GM23338 (cell line): ENCODE data around the gene UQCC2. TPM values are rescaled to one million over a fixed set of nuclear protein-coding genes. Genes with fewer than 3 reads are reported as not detected.

ENCODE experiments used
- ATAC-seq: fragments of 200-7000 bp; cut with Tn5 transposase; 3 replicates; pipeline ENCODE4 v1.9.1; 2020
- DNase-seq: peaks from one replicate; pipeline ENCODE4 v3.0.0-alpha.2; 2015; ENCODE audit warnings: low spot score
- H2AFZ ChIP-seq: fragments of 200-600 bp; sonication (generic); 2 replicates; pipeline ENCODE4 v1.8.0; 2016; ENCODE audit warnings: antibody characterized with exemption, mild to moderate bottlenecking, moderate library complexity
- H3F3A ChIP-seq: fragments of 200-600 bp; sonication (generic); replicated peaks from 2 replicates; pipeline ENCODE4 v1.8.0; 2017; ENCODE audit warnings: antibody characterized with exemption, mixed run types, low read depth
- H3K27ac ChIP-seq: fragments of 200-600 bp; sonication (generic); 2 replicates; pipeline ENCODE4 v1.6.1; 2016; ENCODE audit warnings: low read depth
- H3K27me3 ChIP-seq: fragments of 200-600 bp; sonication (generic); 2 replicates; pipeline ENCODE4 v1.8.0; 2016; ENCODE audit warnings: mild to moderate bottlenecking, mixed run types, moderate library complexity; ENCODE audit not compliant: insufficient read depth
- H3K36me3 ChIP-seq: fragments of 200-600 bp; sonication (generic); 2 replicates; pipeline ENCODE4 v1.8.0; 2016; ENCODE audit warnings: mild to moderate bottlenecking; ENCODE audit not compliant: insufficient read depth
- H3K4me1 ChIP-seq: fragments of 200-600 bp; sonication (generic); 2 replicates; pipeline ENCODE4 v1.8.0; 2016; ENCODE audit warnings: mild to moderate bottlenecking, moderate library complexity; ENCODE audit not compliant: insufficient read depth
- H3K4me2 ChIP-seq: fragments of 200-600 bp; sonication (generic); 2 replicates; pipeline ENCODE4 v1.7.1; 2017; ENCODE audit warnings: mixed run types
- H3K4me3 ChIP-seq: fragments of 200-600 bp; sonication (generic); 2 replicates; pipeline ENCODE4 v1.6.1; 2016; ENCODE audit warnings: mixed run types
- H3K79me2 ChIP-seq: fragments of 200-600 bp; sonication (generic); replicated peaks from 2 replicates; pipeline ENCODE4 v1.8.0; 2017; ENCODE audit warnings: mild to moderate bottlenecking; ENCODE audit not compliant: insufficient read depth
- H3K9me2 ChIP-seq: fragments of 200-600 bp; sonication (generic); 2 replicates; pipeline ENCODE4 v1.8.0; 2017; ENCODE audit not compliant: insufficient read depth
- H4K20me1 ChIP-seq: fragments of 200-600 bp; sonication (generic); replicated peaks from 2 replicates; pipeline ENCODE4 v1.8.0; 2017; ENCODE audit warnings: mild to moderate bottlenecking; ENCODE audit not compliant: insufficient read depth
- H3K27ac Mint-ChIP-seq: 2 replicates; pipeline ENCODE4 v1.8.0; 2020; ENCODE audit warnings: inconsistent platforms, mild to moderate bottlenecking, moderate library complexity, mixed read lengths
- H3K27me3 Mint-ChIP-seq: 3 replicates; pipeline ENCODE4 v1.8.0; 2022; ENCODE audit warnings: low read depth, mild to moderate bottlenecking, moderate library complexity, mixed read lengths, inconsistent platforms; ENCODE audit not compliant: insufficient read depth, poor library complexity
- H3K36me3 Mint-ChIP-seq: 3 replicates; pipeline ENCODE4 v1.8.0; 2021; ENCODE audit warnings: low read depth, mild to moderate bottlenecking, inconsistent platforms, moderate library complexity, mixed read lengths
- H3K4me1 Mint-ChIP-seq: 3 replicates; pipeline ENCODE4 v1.8.0; 2020; ENCODE audit warnings: mild to moderate bottlenecking, inconsistent platforms, mixed read lengths
- H3K4me3 Mint-ChIP-seq: 3 replicates; pipeline ENCODE4 v1.8.0; 2021; ENCODE audit warnings: moderate library complexity, mild to moderate bottlenecking, inconsistent platforms, mixed read lengths
- H3K9me3 Mint-ChIP-seq: 3 replicates; pipeline ENCODE4 v1.8.0; 2020; ENCODE audit warnings: moderate library complexity, mild to moderate bottlenecking, inconsistent platforms, mixed read lengths
- ETS1 ChIP-seq: IDR thresholded peaks from 2 replicates; pipeline ENCODE4 v1.6.1; 2016; ENCODE audit warnings: antibody characterized with exemption
- EZH2 ChIP-seq: fragments of 200-600 bp; sonication (generic); IDR thresholded peaks from one replicate; pipeline ENCODE4 v1.8.0; 2017; ENCODE audit warnings: antibody characterized with exemption, mild to moderate bottlenecking, low read depth; ENCODE audit not compliant: unreplicated experiment
- JUNB ChIP-seq: IDR thresholded peaks from one replicate; pipeline ENCODE4 v1.6.1; 2016; ENCODE audit warnings: antibody characterized with exemption; ENCODE audit not compliant: unreplicated experiment
- NANOG ChIP-seq: IDR thresholded peaks from 2 replicates; pipeline ENCODE4 v1.6.1; 2016; ENCODE audit warnings: antibody characterized with exemption, borderline replicate concordance
- REST ChIP-seq: IDR thresholded peaks from one replicate; pipeline ENCODE4 v1.6.1; 2018; ENCODE audit warnings: antibody characterized with exemption; ENCODE audit not compliant: unreplicated experiment
- STAT1 ChIP-seq: IDR thresholded peaks from one replicate; pipeline ENCODE4 v1.6.1; 2016; ENCODE audit warnings: antibody characterized with exemption; ENCODE audit not compliant: unreplicated experiment
- ZNF462 ChIP-seq: fragments of 250-450 bp; sonication (Bioruptor Pico); IDR thresholded peaks from 2 replicates; pipeline ENCODE4 v1.5.0; 2020; ENCODE audit warnings: mild to moderate bottlenecking, moderate library complexity
- polyA plus RNA-seq: library from polyadenylated mRNA; unstranded; fragments of >200 nt; fragmentation: Nextera tagmentation; extraction: Ambion mirVana; gene quantifications from 2 replicates; pipeline ENCODE4 v1.2.1, GENCODE V29; 2016
- total RNA-seq: library from RNA; depleted of rRNA; stranded (reverse); fragments of >200 nt; shearing (Covaris generic); gene quantifications from 2 replicates; pipeline ENCODE4 v1.2.3, GENCODE V29; 2014
- TF ChIP-seq, protein P1 (sequence below), 2 experiments: fragments of 200-600 bp in 1 of 2; sonication (generic) in 1 of 2; conservative IDR thresholded peaks; 2 replicates each; pipeline versions ENCODE4 v1.5.1 to v1.6.1; 2016 to 2017; ENCODE audit warnings: antibody characterized with exemption in 2 of 2, low read depth in 2 of 2, mild to moderate bottlenecking in 2 of 2, moderate library complexity in 1 of 2

Gene UQCC2
- total and polyA plus RNA-seq, 2 experiments from 2014 or later: 48.9 to 379 TPM

DNA sequence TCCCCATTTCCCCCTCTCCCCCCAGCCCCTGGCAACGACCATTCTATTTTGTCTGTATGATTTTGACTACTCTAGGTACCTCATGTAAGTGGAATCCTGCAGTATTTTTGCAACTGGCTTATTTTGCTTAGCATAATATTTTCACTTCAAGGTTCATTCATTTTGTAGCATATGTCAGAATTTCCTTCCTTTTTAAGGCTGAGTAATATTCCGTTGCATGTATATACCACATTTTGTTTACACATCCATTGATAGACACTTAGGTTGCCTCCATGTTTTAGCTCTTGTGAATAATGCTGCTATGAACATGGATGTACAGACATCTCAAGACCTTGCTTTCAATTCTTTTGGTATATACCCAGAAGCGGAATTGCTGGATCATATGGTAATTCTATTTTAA is 1.4 kb upstream of the UQCC2 start (continued):
- TF ChIP-seq, protein P1, sequence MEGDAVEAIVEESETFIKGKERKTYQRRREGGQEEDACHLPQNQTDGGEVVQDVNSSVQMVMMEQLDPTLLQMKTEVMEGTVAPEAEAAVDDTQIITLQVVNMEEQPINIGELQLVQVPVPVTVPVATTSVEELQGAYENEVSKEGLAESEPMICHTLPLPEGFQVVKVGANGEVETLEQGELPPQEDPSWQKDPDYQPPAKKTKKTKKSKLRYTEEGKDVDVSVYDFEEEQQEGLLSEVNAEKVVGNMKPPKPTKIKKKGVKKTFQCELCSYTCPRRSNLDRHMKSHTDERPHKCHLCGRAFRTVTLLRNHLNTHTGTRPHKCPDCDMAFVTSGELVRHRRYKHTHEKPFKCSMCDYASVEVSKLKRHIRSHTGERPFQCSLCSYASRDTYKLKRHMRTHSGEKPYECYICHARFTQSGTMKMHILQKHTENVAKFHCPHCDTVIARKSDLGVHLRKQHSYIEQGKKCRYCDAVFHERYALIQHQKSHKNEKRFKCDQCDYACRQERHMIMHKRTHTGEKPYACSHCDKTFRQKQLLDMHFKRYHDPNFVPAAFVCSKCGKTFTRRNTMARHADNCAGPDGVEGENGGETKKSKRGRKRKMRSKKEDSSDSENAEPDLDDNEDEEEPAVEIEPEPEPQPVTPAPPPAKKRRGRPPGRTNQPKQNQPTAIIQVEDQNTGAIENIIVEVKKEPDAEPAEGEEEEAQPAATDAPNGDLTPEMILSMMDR (conservative IDR thresholded peaks at IDR 0.05; ENCODE audit: low read depth in 2 of 2): no peak

- Mint-ChIP-seq H3K27me3 (peaks cover 14% of the 10 kb centered on the region), H3K9me3 (no peaks in the 10 kb centered on the region), H3K27ac (no peak overlapping the region; the same call in 1 of the 2 replicates), H3K36me3 (peaks cover 40% of the 10 kb centered on the region), H3K4me1 (peaks cover 45% of the 10 kb centered on the region), H3K4me3 (peak overlapping the region; percentile 88)
- DNase-seq (no peak), ATAC-seq (no peak)
- peaks cover 13% of the 10 kb centered on the region for H3K79me2 ChIP-seq
- peak overlapping the region; percentile 80 for H3K4me2 ChIP-seq
- H3F3A ChIP-seq: no peaks in the 10 kb centered on the region; the same call in 1 of the 2 replicates
- H3K4me3 ChIP-seq: peak overlapping the region; percentile 74
- peaks cover 21% of the 10 kb centered on the region for H3K36me3 ChIP-seq
- H4K20me1 ChIP-seq: peaks cover 18% of the 10 kb centered on the region
- no peaks in the 10 kb centered on the region for H3K27me3 ChIP-seq
- peak overlapping the region; percentile 97; the same call in 1 of the 2 replicates for H2AFZ ChIP-seq
- H3K9me2 ChIP-seq: no peaks in the 10 kb centered on the region
- H3K27ac ChIP-seq: no peak overlapping the region
- peaks cover 10% of the 10 kb centered on the region for H3K4me1 ChIP-seq
- no peak for TF ChIP-seq EZH2
- TF ChIP-seq, protein P1 (conservative IDR thresholded peaks at IDR 0.05; ENCODE audit: low read depth in 2 of 2): no peak
- no peak for TF ChIP-seq STAT1
- TF ChIP-seq ETS1: no peak
- no peak for TF ChIP-seq ZNF462 (CRISPR knock-in tag)
- TF ChIP-seq JUNB: no peak
- TF ChIP-seq NANOG: no peak
- TF ChIP-seq REST: no peak
Observed at GRCh38 chr6:33710296-33711121, 991 bp downstream of the UQCC2 start.
